ENCODE data around the gene DKK3. TPM values are rescaled to one million over a fixed set of nuclear protein-coding genes. Genes with fewer than 3 reads are reported as not detected.

Gene DKK3
- total RNA-seq, 4 donors from 2014 or later: 8.7 to 34.1 (median 20.4) TPM

- no peak for TF ChIP-seq CTCF (IDR thresholded peaks at IDR 0.05; ENCODE audit: low read depth)
Observed at GRCh38 chr11:11983427-11983826, 25.0 kb downstream of the DKK3 start.

- no peak for TF ChIP-seq CTCF (IDR thresholded peaks at IDR 0.05; ENCODE audit: low read depth)
Observed at GRCh38 chr11:11982975-11983374, 25.5 kb downstream of the DKK3 start.

GRCh38 chr11:11982461-11982860, 26.0 kb downstream of the DKK3 start:
- TF ChIP-seq CTCF (IDR thresholded peaks at IDR 0.05; ENCODE audit: low read depth): no peak

- no peak for TF ChIP-seq CTCF (IDR thresholded peaks at IDR 0.05; ENCODE audit: low read depth)
Observed at GRCh38 chr11:11981840-11982239, 26.6 kb downstream of the DKK3 start.

GRCh38 chr11:11981364-11981763, 27.1 kb downstream of the DKK3 start:
- no peak for TF ChIP-seq CTCF (IDR thresholded peaks at IDR 0.05; ENCODE audit: low read depth)

- TF ChIP-seq CTCF (IDR thresholded peaks at IDR 0.05; ENCODE audit: low read depth): no peak
Observed at GRCh38 chr11:11980841-11981308, 27.6 kb downstream of the DKK3 start.

GRCh38 chr11:11980200-11980599, 28.2 kb downstream of the DKK3 start:
- TF ChIP-seq CTCF (IDR thresholded peaks at IDR 0.05; ENCODE audit: low read depth): no peak

Measured in subcutaneous adipose tissue (tissue), 4 donors.